K562 (cell line): ENCODE results near the gene CTXN1. TPM values are rescaled to one million over a fixed set of nuclear protein-coding genes. Genes with fewer than 3 reads are reported as not detected.

Experiments used
- CCNT2 ChIP-seq: IDR thresholded peaks from 2 replicates; pipeline ENCODE4 v1.6.1; 2011; ENCODE audit warnings: borderline replicate concordance, low read depth, mild to moderate bottlenecking, moderate library complexity, mixed read lengths, low read length; ENCODE audit not compliant: insufficient read length; ENCODE audit errors: extremely low read depth
- CHD1 ChIP-seq: fragments of 200-600 bp; sonication (generic); IDR thresholded peaks from one replicate; pipeline ENCODE4 v1.6.1; 2012; ENCODE audit warnings: mild to moderate bottlenecking, moderate library complexity, low read length, inconsistent platforms
- ELF2 ChIP-seq: fragments of 250-450 bp; sonication (Bioruptor Pico); IDR thresholded peaks from 2 replicates; pipeline ENCODE4 v1.5.0; 2021; ENCODE audit warnings: mild to moderate bottlenecking
- ERF ChIP-seq: fragments of 450-650 bp; formaldehyde crosslinking; IDR thresholded peaks from 2 replicates; pipeline ENCODE4 v1.4.0; 2020; ENCODE audit warnings: mild to moderate bottlenecking, mixed read lengths
- FOXJ2 ChIP-seq: fragments of 200-800 bp; sonication (Bioruptor generic); IDR thresholded peaks from 2 replicates; pipeline ENCODE4 v1.6.1; 2016; ENCODE audit warnings: missing genetic modification characterization, missing compliant biosample characterization
- HDAC3 ChIP-seq: fragments of 450-650 bp; IDR thresholded peaks from 2 replicates; pipeline ENCODE4 v1.6.1; 2018; ENCODE audit warnings: borderline replicate concordance, mild to moderate bottlenecking, moderate library complexity; ENCODE audit not compliant: partially characterized antibody
- HMGN3 ChIP-seq: IDR thresholded peaks from 2 replicates; pipeline ENCODE4 v1.6.1; 2011; ENCODE audit warnings: borderline replicate concordance, low read depth, mild to moderate bottlenecking, mixed read lengths, low read length; ENCODE audit not compliant: insufficient read length; ENCODE audit errors: extremely low read depth
- MECOM ChIP-seq: fragments of 250-450 bp; sonication (Bioruptor Pico); IDR thresholded peaks from 2 replicates; pipeline ENCODE4 v1.8.0; 2022; ENCODE audit warnings: inconsistent platforms
- PHB2 ChIP-seq: fragments of 450-650 bp; IDR thresholded peaks from 2 replicates; pipeline ENCODE4 v1.6.1; 2017; ENCODE audit warnings: low read depth
- POLR2B ChIP-seq: fragments of 450-650 bp; IDR thresholded peaks from 2 replicates; pipeline ENCODE4 v1.6.1; 2018; ENCODE audit warnings: low read depth; ENCODE audit not compliant: partially characterized antibody
- SAFB ChIP-seq: fragments of 200-400 bp; formaldehyde crosslinking; IDR thresholded peaks from 2 replicates; pipeline ENCODE4 v1.6.1; 2017; ENCODE audit warnings: low read depth, low read length, borderline replicate concordance
- SAFB2 ChIP-seq: fragments of 200-400 bp; formaldehyde crosslinking; IDR thresholded peaks from 2 replicates; pipeline ENCODE4 v1.6.1; 2018; ENCODE audit warnings: borderline replicate concordance, low read length, low read depth, moderate library complexity; ENCODE audit not compliant: severe bottlenecking
- SMARCC2 ChIP-seq: fragments of 450-650 bp; IDR thresholded peaks from 2 replicates; pipeline ENCODE4 v1.6.1; 2017; ENCODE audit warnings: antibody characterized with exemption, moderate library complexity, mild to moderate bottlenecking, low read depth
- SNIP1 ChIP-seq: fragments of 450-650 bp; IDR thresholded peaks from 2 replicates; pipeline ENCODE4 v1.7.1; 2017; ENCODE audit warnings: low read depth, mild to moderate bottlenecking
- SRSF7 ChIP-seq: fragments of 200-400 bp; formaldehyde crosslinking; optimal IDR thresholded peaks from 2 replicates; pipeline ENCODE3; 2017; ENCODE audit warnings: mild to moderate bottlenecking, low read depth, low read length
- TCF15 ChIP-seq: fragments of 250-450 bp; sonication (Bioruptor Pico); IDR thresholded peaks from 2 replicates; pipeline ENCODE4 v1.8.0; 2022; ENCODE audit warnings: moderate library complexity, mild to moderate bottlenecking, inconsistent platforms
- TFAM ChIP-seq: fragments of 250-450 bp; sonication (Bioruptor Pico); conservative IDR thresholded peaks from 2 replicates; pipeline ENCODE4 v1.5.0; 2021; ENCODE audit warnings: mild to moderate bottlenecking, moderate library complexity
- ZC3H8 ChIP-seq: fragments of 450-650 bp; IDR thresholded peaks from 2 replicates; pipeline ENCODE4 v1.6.1; 2017
- ZNF354B ChIP-seq: fragments of 250-450 bp; sonication (Bioruptor Pico); IDR thresholded peaks from 2 replicates; pipeline ENCODE4 v1.4.0; 2020
- polyA plus RNA-seq, 8 experiments: library from polyadenylated mRNA; depleted of rRNA in 4 of 8; stranded (reverse) in 5 of 8; unstranded in 3 of 8; fragments of >200 nt; fragmentation: Nextera tagmentation in 2 of 8; fragmentation: Illumina TruSeq in 1 of 8; extraction: Ambion mirVana in 2 of 8; extraction: Trizol in 1 of 8; gene quantifications; 2 replicates each; pipeline versions ENCODE4 v1.2.1 to v1.2.3, GENCODE V29; 2011 to 2014; ENCODE audit warnings: inconsistent platforms in 1 of 8, missing spikeins in 1 of 8
- total RNA-seq, 7 experiments: library from RNA; depleted of rRNA in 6 of 7; stranded (reverse); fragments of >200 nt in 6 of 7; fragmentation: Illumina TruSeq in 2 of 7; extraction: Trizol in 2 of 7; gene quantifications; 2 replicates each; pipeline versions ENCODE4 v1.2.1 to v1.2.3, GENCODE V29; 2011 to 2021; ENCODE audit warnings: low replicate concordance in 1 of 7
- TF ChIP-seq, protein P1 (sequence below): fragments of 250-450 bp; sonication (Bioruptor Pico); IDR thresholded peaks from 2 replicates; pipeline ENCODE4 v1.9.0; 2021; ENCODE audit warnings: mild to moderate bottlenecking, inconsistent platforms
- TF ChIP-seq, protein P2 (sequence below): sonication (generic); formaldehyde crosslinking; IDR thresholded peaks from 2 replicates; pipeline ENCODE4 v1.9.0; 2022; ENCODE audit warnings: mild to moderate bottlenecking, missing genetic modification reagents
- TF ChIP-seq, protein P3 (sequence below), 2 experiments: fragments of 450-650 bp; IDR thresholded peaks; 2 replicates each; pipeline ENCODE4 v1.6.1; 2018; ENCODE audit warnings: mild to moderate bottlenecking in 2 of 2, low read depth in 1 of 2; ENCODE audit not compliant: partially characterized antibody in 2 of 2

CTXN1 gene
- total and polyA plus RNA-seq, 9 of the 15 experiments (the other 6 are each of a cell fraction or from before 2014, with no cell fraction given): 0.15 to 37.4 (median 1.8) TPM; not detected in 2

GRCh38 chr19:7902796-7903243 lies 23.1 kb downstream of the CTXN1 start (continued):
- no peak for TF ChIP-seq MECOM (CRISPR knock-in tag)
- TF ChIP-seq, protein P1, sequence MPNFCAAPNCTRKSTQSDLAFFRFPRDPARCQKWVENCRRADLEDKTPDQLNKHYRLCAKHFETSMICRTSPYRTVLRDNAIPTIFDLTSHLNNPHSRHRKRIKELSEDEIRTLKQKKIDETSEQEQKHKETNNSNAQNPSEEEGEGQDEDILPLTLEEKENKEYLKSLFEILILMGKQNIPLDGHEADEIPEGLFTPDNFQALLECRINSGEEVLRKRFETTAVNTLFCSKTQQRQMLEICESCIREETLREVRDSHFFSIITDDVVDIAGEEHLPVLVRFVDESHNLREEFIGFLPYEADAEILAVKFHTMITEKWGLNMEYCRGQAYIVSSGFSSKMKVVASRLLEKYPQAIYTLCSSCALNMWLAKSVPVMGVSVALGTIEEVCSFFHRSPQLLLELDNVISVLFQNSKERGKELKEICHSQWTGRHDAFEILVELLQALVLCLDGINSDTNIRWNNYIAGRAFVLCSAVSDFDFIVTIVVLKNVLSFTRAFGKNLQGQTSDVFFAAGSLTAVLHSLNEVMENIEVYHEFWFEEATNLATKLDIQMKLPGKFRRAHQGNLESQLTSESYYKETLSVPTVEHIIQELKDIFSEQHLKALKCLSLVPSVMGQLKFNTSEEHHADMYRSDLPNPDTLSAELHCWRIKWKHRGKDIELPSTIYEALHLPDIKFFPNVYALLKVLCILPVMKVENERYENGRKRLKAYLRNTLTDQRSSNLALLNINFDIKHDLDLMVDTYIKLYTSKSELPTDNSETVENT (CRISPR knock-in tag): no peak
- no peak for TF ChIP-seq ZNF354B
- no peak for TF ChIP-seq FOXJ2 (tag)
- no peak for TF ChIP-seq ELF2 (CRISPR knock-in tag)
- no peak for TF ChIP-seq TCF15 (CRISPR knock-in tag)
- TF ChIP-seq, protein P2, sequence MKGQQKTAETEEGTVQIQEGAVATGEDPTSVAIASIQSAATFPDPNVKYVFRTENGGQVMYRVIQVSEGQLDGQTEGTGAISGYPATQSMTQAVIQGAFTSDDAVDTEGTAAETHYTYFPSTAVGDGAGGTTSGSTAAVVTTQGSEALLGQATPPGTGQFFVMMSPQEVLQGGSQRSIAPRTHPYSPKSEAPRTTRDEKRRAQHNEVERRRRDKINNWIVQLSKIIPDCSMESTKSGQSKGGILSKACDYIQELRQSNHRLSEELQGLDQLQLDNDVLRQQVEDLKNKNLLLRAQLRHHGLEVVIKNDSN (CRISPR knock-in tag): no peak
- TF ChIP-seq HDAC3: no peak
- TF ChIP-seq ZC3H8: no peak
- TF ChIP-seq SAFB: no peak
- TF ChIP-seq, protein P3, sequence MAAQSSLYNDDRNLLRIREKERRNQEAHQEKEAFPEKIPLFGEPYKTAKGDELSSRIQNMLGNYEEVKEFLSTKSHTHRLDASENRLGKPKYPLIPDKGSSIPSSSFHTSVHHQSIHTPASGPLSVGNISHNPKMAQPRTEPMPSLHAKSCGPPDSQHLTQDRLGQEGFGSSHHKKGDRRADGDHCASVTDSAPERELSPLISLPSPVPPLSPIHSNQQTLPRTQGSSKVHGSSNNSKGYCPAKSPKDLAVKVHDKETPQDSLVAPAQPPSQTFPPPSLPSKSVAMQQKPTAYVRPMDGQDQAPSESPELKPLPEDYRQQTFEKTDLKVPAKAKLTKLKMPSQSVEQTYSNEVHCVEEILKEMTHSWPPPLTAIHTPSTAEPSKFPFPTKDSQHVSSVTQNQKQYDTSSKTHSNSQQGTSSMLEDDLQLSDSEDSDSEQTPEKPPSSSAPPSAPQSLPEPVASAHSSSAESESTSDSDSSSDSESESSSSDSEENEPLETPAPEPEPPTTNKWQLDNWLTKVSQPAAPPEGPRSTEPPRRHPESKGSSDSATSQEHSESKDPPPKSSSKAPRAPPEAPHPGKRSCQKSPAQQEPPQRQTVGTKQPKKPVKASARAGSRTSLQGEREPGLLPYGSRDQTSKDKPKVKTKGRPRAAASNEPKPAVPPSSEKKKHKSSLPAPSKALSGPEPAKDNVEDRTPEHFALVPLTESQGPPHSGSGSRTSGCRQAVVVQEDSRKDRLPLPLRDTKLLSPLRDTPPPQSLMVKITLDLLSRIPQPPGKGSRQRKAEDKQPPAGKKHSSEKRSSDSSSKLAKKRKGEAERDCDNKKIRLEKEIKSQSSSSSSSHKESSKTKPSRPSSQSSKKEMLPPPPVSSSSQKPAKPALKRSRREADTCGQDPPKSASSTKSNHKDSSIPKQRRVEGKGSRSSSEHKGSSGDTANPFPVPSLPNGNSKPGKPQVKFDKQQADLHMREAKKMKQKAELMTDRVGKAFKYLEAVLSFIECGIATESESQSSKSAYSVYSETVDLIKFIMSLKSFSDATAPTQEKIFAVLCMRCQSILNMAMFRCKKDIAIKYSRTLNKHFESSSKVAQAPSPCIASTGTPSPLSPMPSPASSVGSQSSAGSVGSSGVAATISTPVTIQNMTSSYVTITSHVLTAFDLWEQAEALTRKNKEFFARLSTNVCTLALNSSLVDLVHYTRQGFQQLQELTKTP (IDR thresholded peaks at IDR 0.05; ENCODE audit: low read depth in 1 of 2, partially characterized antibody in 2 of 2): no peak
- TF ChIP-seq CCNT2: no peak
- TF ChIP-seq POLR2B: no peak
- no peak for TF ChIP-seq PHB2
- TF ChIP-seq ERF (CRISPR knock-in tag): no peak
- TF ChIP-seq SNIP1: no peak
- TF ChIP-seq HMGN3: no peak
- TF ChIP-seq TFAM (CRISPR knock-in tag): no peak
- no peak for TF ChIP-seq SAFB2
- TF ChIP-seq SMARCC2: no peak
- no peak for TF ChIP-seq SRSF7
- no peak for TF ChIP-seq CHD1
